ENCODE data around the gene MB. TPM values are rescaled to one million over a fixed set of nuclear protein-coding genes. Genes with fewer than 3 reads are reported as not detected.
A peak's percentile ranks its signal among the peaks of the same experiment; 100 is the strongest.

Gene MB
- total RNA-seq, 2 donors from 2014 or later: 1.4 to 2.6 TPM

- Mint-ChIP-seq H3K4me1 (no peaks in the 10 kb centered on the region), H3K9me3 (no peaks in the 10 kb centered on the region), H3K27me3 (ENCODE audit: insufficient read depth) (peaks cover 1% of the 10 kb centered on the region), H3K4me3 (no peak overlapping the region), H3K36me3 (ENCODE audit: low read depth) (no peaks in the 10 kb centered on the region), H3K27ac (no peak overlapping the region)
- TF ChIP-seq CTCF (conservative IDR thresholded peaks at IDR 0.05): no peak
- Histone ChIP-seq H3K4me3 (ENCODE audit: low read length) (no peak overlapping the region), H3K36me3 (ENCODE audit: control insufficient read depth, insufficient read depth, low read length) (no peaks in the 10 kb centered on the region), H3K9ac (ENCODE audit: extremely low read depth, low read length, poor library complexity, severe bottlenecking) (no peak overlapping the region), H3K9me3 (ENCODE audit: control insufficient read depth, low read length) (no peaks in the 10 kb centered on the region), H3K27ac (ENCODE audit: low read depth, low read length) (no peak overlapping the region), H3K4me1 (ENCODE audit: control insufficient read depth, insufficient read depth, low read length) (no peaks in the 10 kb centered on the region), H3K27me3 (ENCODE audit: control insufficient read depth, insufficient read depth, low read length, poor library complexity, severe bottlenecking) (no peaks in the 10 kb centered on the region)
- DNase-seq: no peak
These were observed 30.4 kb downstream of the MB start for GRCh38 chr22:35586771-35587170.

- no peaks in the 10 kb centered on the region for H3K36me3 Mint-ChIP-seq (ENCODE audit: low read depth)
- Histone ChIP-seq H3K9ac (ENCODE audit: extremely low read depth, low read length, poor library complexity, severe bottlenecking) (no peak overlapping the region), H3K9me3 (ENCODE audit: control insufficient read depth, low read length) (no peaks in the 10 kb centered on the region), H3K4me1 (ENCODE audit: control insufficient read depth, insufficient read depth, low read length) (no peaks in the 10 kb centered on the region), H3K27me3 (ENCODE audit: control insufficient read depth, insufficient read depth, low read length, poor library complexity, severe bottlenecking) (no peaks in the 10 kb centered on the region), H3K27ac (ENCODE audit: low read depth, low read length) (no peak overlapping the region), H3K36me3 (ENCODE audit: control insufficient read depth, insufficient read depth, low read length) (no peaks in the 10 kb centered on the region), H3K4me3 (ENCODE audit: low read length) (no peak overlapping the region)
- 33 to 36% methylated on average over 6 to 13 of the region's 13 CpGs for WGBS, 2 experiments (ENCODE audit: insufficient coverage in 1 of 2, insufficient read length in 1 of 2)
- no peak overlapping the region for H3K4me3 Mint-ChIP-seq
- DNase-seq: peak; percentile 87
- no peak overlapping the region for H3K27ac Mint-ChIP-seq
- TF ChIP-seq CTCF (conservative IDR thresholded peaks at IDR 0.05): peak; percentile 98
- no peaks in the 10 kb centered on the region for H3K9me3 Mint-ChIP-seq
- H3K4me1 Mint-ChIP-seq: no peaks in the 10 kb centered on the region
- peaks cover 1% of the 10 kb centered on the region for H3K27me3 Mint-ChIP-seq (ENCODE audit: insufficient read depth)
These were observed 34.1 kb downstream of the MB start for GRCh38 chr22:35582861-35583670.

GRCh38 chr22:35582218-35582860 lies 34.8 kb downstream of the MB start:
- Histone ChIP-seq H3K4me3 (ENCODE audit: low read length) (no peak overlapping the region), H3K9ac (ENCODE audit: extremely low read depth, low read length, poor library complexity, severe bottlenecking) (no peak overlapping the region), H3K4me1 (ENCODE audit: control insufficient read depth, insufficient read depth, low read length) (no peaks in the 10 kb centered on the region), H3K36me3 (ENCODE audit: control insufficient read depth, insufficient read depth, low read length) (no peaks in the 10 kb centered on the region), H3K27me3 (ENCODE audit: control insufficient read depth, insufficient read depth, low read length, poor library complexity, severe bottlenecking) (no peaks in the 10 kb centered on the region), H3K27ac (ENCODE audit: low read depth, low read length) (no peak overlapping the region), H3K9me3 (ENCODE audit: control insufficient read depth, low read length) (no peaks in the 10 kb centered on the region)
- WGBS, 2 experiments (ENCODE audit: insufficient coverage in 1 of 2, insufficient read length in 1 of 2): 83 to 85% methylated on average over 4 to 11 of the region's 11 CpGs
- H3K36me3 Mint-ChIP-seq (ENCODE audit: low read depth): no peaks in the 10 kb centered on the region
- no peaks in the 10 kb centered on the region for H3K9me3 Mint-ChIP-seq
- no peak for DNase-seq
- no peak overlapping the region for H3K27ac Mint-ChIP-seq
- H3K27me3 Mint-ChIP-seq (ENCODE audit: insufficient read depth): peaks cover 5% of the 10 kb centered on the region
- no peak overlapping the region for H3K4me3 Mint-ChIP-seq
- no peaks in the 10 kb centered on the region for H3K4me1 Mint-ChIP-seq
- TF ChIP-seq CTCF (conservative IDR thresholded peaks at IDR 0.05): no peak

Measured in endodermal cell (in vitro differentiated cells).